ENCODE measurements around the gene MANEAL. TPM values are rescaled to one million over a fixed set of nuclear protein-coding genes. Genes with fewer than 3 reads are reported as not detected.

The MANEAL gene
- polyA plus RNA-seq, 12 donors: 2.1 to 6.1 (median 3.0) TPM; not detected in 2

GRCh38 chr1:37822906-37823815 is 29.5 kb downstream of the MANEAL start:
- no peak for DNase-seq

- DNase-seq: no peak
Measured at GRCh38 chr1:37824001-37824400, 30.4 kb downstream of the MANEAL start.

- DNase-seq: no peak
Measured at GRCh38 chr1:37825506-37825905, 31.9 kb downstream of the MANEAL start.

- no peak for DNase-seq
Measured at GRCh38 chr1:37828410-37829074, 34.9 kb downstream of the MANEAL start.

- no peak for DNase-seq
Measured at GRCh38 chr1:37831109-37831508, 37.5 kb downstream of the MANEAL start.

- DNase-seq: no peak
Measured at GRCh38 chr1:37831809-37832208, 38.2 kb downstream of the MANEAL start.

GRCh38 chr1:37836788-37837187 is 43.1 kb downstream of the MANEAL start:
- DNase-seq: no peak

GRCh38 chr1:37839676-37840075 is 46.0 kb downstream of the MANEAL start:
- DNase-seq: no peak

GRCh38 chr1:37840711-37841110 is 47.1 kb downstream of the MANEAL start:
- DNase-seq: no peak

- no peak for DNase-seq
Measured at GRCh38 chr1:37841652-37842051, 48.0 kb downstream of the MANEAL start.

- DNase-seq: no peak
Measured at GRCh38 chr1:37844536-37844935, 50.9 kb downstream of the MANEAL start.

GRCh38 chr1:37845049-37845646 is 51.5 kb downstream of the MANEAL start:
- DNase-seq: no peak

GRCh38 chr1:37845786-37846185 is 52.1 kb downstream of the MANEAL start:
- no peak for DNase-seq

- no peak for DNase-seq
Measured at GRCh38 chr1:37846647-37847339, 53.1 kb downstream of the MANEAL start.

- no peak for DNase-seq
Measured at GRCh38 chr1:37849480-37849879, 55.8 kb downstream of the MANEAL start.

- no peak for DNase-seq
Measured at GRCh38 chr1:37850352-37850955, 56.8 kb downstream of the MANEAL start.

Other genes with a start within 250 kb of the MANEAL start
- 10 to 100 TPM in 5 of 12 donors, 1 to 10 TPM in 6, not detected in 1; 7.2 to 20.8 (median 9.9) TPM for gene SNIP1, start 239.6 kb upstream of the MANEAL start, polyA plus RNA-seq (ENCODE audit: insufficient read length in 12 of 12)
- gene DNALI1, start 236.9 kb upstream of the MANEAL start, polyA plus RNA-seq (ENCODE audit: insufficient read length in 12 of 12): 10 to 100 TPM in 9 of 12 donors, 1 to 10 TPM in 2, not detected in 1; 6.1 to 21.2 (median 12.3) TPM
- 100 to 1,000 TPM in 1 of 12 donors, 10 to 100 TPM in 10, not detected in 1; 45.6 to 104 (median 55.1) TPM for gene GNL2, start 197.9 kb upstream of the MANEAL start, polyA plus RNA-seq (ENCODE audit: insufficient read length in 12 of 12)
- gene RSPO1, start 159.0 kb upstream of the MANEAL start, polyA plus RNA-seq (ENCODE audit: insufficient read length in 12 of 12): 1 to 10 TPM in 2 of 12 donors, under 1 TPM in 1, not detected in 9; 0.70 to 8.2 (median 4.5) TPM
- 10 to 100 TPM in 5 of 12 donors, 1 to 10 TPM in 6, not detected in 1; 5.7 to 13.7 (median 8.9) TPM for gene CDCA8, start 101.3 kb upstream of the MANEAL start, polyA plus RNA-seq (ENCODE audit: insufficient read length in 12 of 12)
- gene EPHA10, start 28.7 kb upstream of the MANEAL start, polyA plus RNA-seq (ENCODE audit: insufficient read length in 12 of 12): under 1 TPM in 6 of 12 donors, not detected in 6; 0.04 to 0.24 (median 0.11) TPM
- gene C1orf122, start 13.9 kb downstream of the MANEAL start, polyA plus RNA-seq (ENCODE audit: insufficient read length in 12 of 12): 10 to 100 TPM in 11 of 12 donors, not detected in 1; 21.3 to 67.5 (median 31.9) TPM
- gene YRDC, start 14.4 kb downstream of the MANEAL start, polyA plus RNA-seq (ENCODE audit: insufficient read length in 12 of 12): 10 to 100 TPM in 2 of 12 donors, 1 to 10 TPM in 9, not detected in 1; 5.3 to 11.9 (median 7.3) TPM
- 10 to 100 TPM in 2 of 12 donors, 1 to 10 TPM in 9, not detected in 1; 5.3 to 12.8 (median 6.8) TPM for gene MTF1, start 65.7 kb downstream of the MANEAL start, polyA plus RNA-seq (ENCODE audit: insufficient read length in 12 of 12)
- gene INPP5B, start 153.2 kb downstream of the MANEAL start, polyA plus RNA-seq (ENCODE audit: insufficient read length in 12 of 12): 10 to 100 TPM in 6 of 12 donors, 1 to 10 TPM in 5, not detected in 1; 3.5 to 16.5 (median 10.2) TPM
- gene SF3A3, start 196.2 kb downstream of the MANEAL start, polyA plus RNA-seq (ENCODE audit: insufficient read length in 12 of 12): 10 to 100 TPM in 11 of 12 donors, not detected in 1; 32.6 to 95.5 (median 60.7) TPM
- 100 to 1,000 TPM in 6 of 12 donors, 10 to 100 TPM in 5, not detected in 1; 66.7 to 236 (median 115) TPM for gene FHL3, start 211.7 kb downstream of the MANEAL start, polyA plus RNA-seq (ENCODE audit: insufficient read length in 12 of 12)
- 100 to 1,000 TPM in 8 of 12 donors, 10 to 100 TPM in 3, not detected in 1; 80.5 to 128 (median 105) TPM for gene UTP11, start 218.9 kb downstream of the MANEAL start, polyA plus RNA-seq (ENCODE audit: insufficient read length in 12 of 12)

All from muscle of arm (tissue), 12 donors.